SK-N-SH (cell line): ENCODE measurements around the gene C10orf67. TPM values are rescaled to one million over a fixed set of nuclear protein-coding genes. Genes with fewer than 3 reads are reported as not detected.

ENCODE experiments used
- CTCF ChIA-PET: fragments of 300-600, 350-600 bp; formaldehyde crosslinking; extraction: SDS; loops from one replicate; lab custom pipeline; 2021; lab: Yijun Ruan, JAX
- POLR2A ChIA-PET: fragments of 350-600 bp; sonication (Branson Sonifier 250); formaldehyde crosslinking; extraction: SDS; loops from one replicate; lab custom pipeline; 2020; ENCODE audit warnings: antibody characterized with exemption, inconsistent platforms; lab: Yijun Ruan, JAX
- DNase-seq: peaks from one replicate; pipeline ENCODE4 v3.0.0; 2012
- H2AFZ ChIP-seq: fragments of 200-600 bp; sonication (generic); 2 replicates; pipeline ENCODE4 v1.8.1; 2016; ENCODE audit warnings: antibody characterized with exemption, mild to moderate bottlenecking, low read depth
- H3F3A ChIP-seq: fragments of 200-600 bp; sonication (generic); replicated peaks from 2 replicates; pipeline ENCODE3; 2016; ENCODE audit warnings: antibody characterized with exemption, mild to moderate bottlenecking; ENCODE audit not compliant: insufficient read depth
- H3K27ac ChIP-seq, 2 experiments: fragments of 200-500 bp in 1 of 2; fragments of 200-600 bp in 1 of 2; sonication (Bioruptor generic) in 1 of 2; sonication (generic), shearing (Covaris generic) in 1 of 2; 2 replicates each; pipeline versions ENCODE4 v1.5.1 to v1.6.1; 2014 to 2016; ENCODE audit warnings: low read depth in 2 of 2, inconsistent platforms in 1 of 2, low read length in 1 of 2, mild to moderate bottlenecking in 1 of 2, mixed read lengths in 1 of 2
- H3K27me3 ChIP-seq: fragments of 200-600 bp; sonication (generic), shearing (Covaris generic); 2 replicates; pipeline ENCODE4 v1.6.1; 2016; ENCODE audit warnings: mixed run types; ENCODE audit not compliant: insufficient read depth
- H3K36me3 ChIP-seq, 2 experiments: fragments of 200-500 bp in 1 of 2; fragments of 200-600 bp in 1 of 2; sonication (Bioruptor generic) in 1 of 2; sonication (generic) in 1 of 2; replicated peaks in 1 of 2; 2 replicates each; pipeline versions ENCODE3 to v1.5.1; 2014 to 2016; ENCODE audit warnings: low read length in 1 of 2, mild to moderate bottlenecking in 1 of 2; ENCODE audit not compliant: insufficient read depth in 2 of 2, control insufficient read depth in 1 of 2
- H3K4me1 ChIP-seq, 2 experiments: fragments of 200-500 bp in 1 of 2; fragments of 200-600 bp in 1 of 2; sonication (Bioruptor generic) in 1 of 2; sonication (generic), shearing (Covaris generic) in 1 of 2; 2 replicates each; pipeline versions ENCODE4 v1.5.1 to v1.6.1; 2014 to 2016; ENCODE audit warnings: low read depth in 1 of 2, low read length in 1 of 2, mixed run types in 1 of 2; ENCODE audit not compliant: insufficient read depth in 2 of 2, control insufficient read depth in 1 of 2
- H3K4me2 ChIP-seq: fragments of 200-600 bp; sonication (generic), shearing (Covaris generic); 2 replicates; pipeline ENCODE4 v1.6.1; 2017; ENCODE audit warnings: mixed run types
- H3K4me3 ChIP-seq, 2 experiments: fragments of 200-500 bp in 1 of 2; fragments of 200-600 bp in 1 of 2; sonication (Bioruptor generic) in 1 of 2; sonication (generic), shearing (Covaris generic) in 1 of 2; 2 replicates each; pipeline versions ENCODE4 v1.5.1 to v1.8.1; 2014 to 2016; ENCODE audit warnings: low read depth in 2 of 2, inconsistent platforms in 1 of 2, low read length in 1 of 2, mild to moderate bottlenecking in 1 of 2, mixed read lengths in 1 of 2, moderate library complexity in 1 of 2
- H3K79me2 ChIP-seq: fragments of 200-600 bp; sonication (generic); 2 replicates; pipeline ENCODE4 v1.8.1; 2017; ENCODE audit warnings: mild to moderate bottlenecking; ENCODE audit not compliant: insufficient read depth
- H3K9ac ChIP-seq: fragments of 200-600 bp; sonication (generic); 2 replicates; pipeline ENCODE4 v1.6.1; 2017; ENCODE audit warnings: mixed run types
- H3K9me2 ChIP-seq: fragments of 200-600 bp; sonication (generic); 2 replicates; pipeline ENCODE4 v1.6.1; 2017; ENCODE audit warnings: mixed run types
- H3K9me3 ChIP-seq: fragments of 200-600 bp; sonication (generic); 2 replicates; pipeline ENCODE4 v1.6.1; 2017; ENCODE audit warnings: mixed run types, mild to moderate bottlenecking, moderate library complexity
- H4K20me1 ChIP-seq: fragments of 200-600 bp; sonication (generic); 2 replicates; pipeline ENCODE4 v1.6.1; 2017; ENCODE audit warnings: mild to moderate bottlenecking, mixed run types; ENCODE audit not compliant: insufficient read depth
- ELF1 ChIP-seq: IDR thresholded peaks from 2 replicates; pipeline ENCODE4 v1.4.0; 2012
- FOSL2 ChIP-seq: IDR thresholded peaks from 2 replicates; pipeline ENCODE4 v1.4.0; 2012; ENCODE audit warnings: low read depth, mild to moderate bottlenecking, moderate library complexity, borderline replicate concordance
- FOXM1 ChIP-seq: IDR thresholded peaks from 2 replicates; pipeline ENCODE4 v1.4.0; 2012; ENCODE audit warnings: low read depth, mild to moderate bottlenecking
- GATA2 ChIP-seq: sonication (generic); formaldehyde crosslinking; IDR thresholded peaks from 2 replicates; pipeline ENCODE4 v1.5.0; 2020; ENCODE audit warnings: mild to moderate bottlenecking, missing genetic modification reagents
- JUND ChIP-seq: IDR thresholded peaks from 2 replicates; pipeline ENCODE4 v1.4.0; 2012
- MAX ChIP-seq: IDR thresholded peaks from 2 replicates; pipeline ENCODE4 v1.4.0; 2012; ENCODE audit warnings: low read depth
- MEF2A ChIP-seq: IDR thresholded peaks from 2 replicates; pipeline ENCODE4 v1.4.0; 2012; ENCODE audit warnings: low read depth, borderline replicate concordance
- MXI1 ChIP-seq: IDR thresholded peaks from 2 replicates; pipeline ENCODE4 v1.6.1; 2012; ENCODE audit warnings: mild to moderate bottlenecking, low read depth, low read length, improper control_type of control experiment
- NFIC ChIP-seq: IDR thresholded peaks from 2 replicates; pipeline ENCODE4 v1.4.0; 2012; ENCODE audit warnings: borderline replicate concordance
- NRF1 ChIP-seq: IDR thresholded peaks from 2 replicates; pipeline ENCODE4 v1.6.1; 2012; ENCODE audit warnings: low read depth, mild to moderate bottlenecking, low read length
- POLR2AphosphoS5 ChIP-seq: IDR thresholded peaks from 2 replicates; pipeline ENCODE4 v1.6.1; 2012; ENCODE audit warnings: low read depth, low read length
- RFX5 ChIP-seq: IDR thresholded peaks from 2 replicates; pipeline ENCODE4 v1.6.1; 2012; ENCODE audit warnings: mild to moderate bottlenecking, improper control_type of control experiment, low read length
- SIN3A ChIP-seq: IDR thresholded peaks from 2 replicates; pipeline ENCODE4 v1.6.1; 2012; ENCODE audit warnings: low read depth, mild to moderate bottlenecking, low read length, moderate library complexity, borderline replicate concordance
- SMC3 ChIP-seq: IDR thresholded peaks from 2 replicates; pipeline ENCODE4 v1.6.1; 2012; ENCODE audit warnings: low read depth, low read length, improper control_type of control experiment
- TEAD4 ChIP-seq: IDR thresholded peaks from 2 replicates; pipeline ENCODE4 v1.4.0; 2012; ENCODE audit warnings: mild to moderate bottlenecking, borderline replicate concordance; ENCODE audit not compliant: insufficient read depth
- ZBTB33 ChIP-seq: IDR thresholded peaks from 2 replicates; pipeline ENCODE4 v1.4.0; 2012; ENCODE audit warnings: low read depth, borderline replicate concordance
- WGBS: methylation state at CpG from one replicate; pipeline ENCODE4 v1.1.6; 2017; ENCODE audit warnings: low lambda C conversion rate; 5-methylcytosine and 5-hydroxymethylcytosine counted together
- polyA plus RNA-seq, 3 experiments: library from polyadenylated mRNA; depleted of rRNA; stranded (reverse); fragments of >200 nt; gene quantifications; 2 replicates each; pipeline ENCODE4 v1.2.3, GENCODE V29; 2012
- TF ChIP-seq, protein P1 (sequence below): IDR thresholded peaks from 2 replicates; pipeline ENCODE4; 2012
- TF ChIP-seq, protein P2 (sequence below): fragments of 200-600 bp; sonication (generic); IDR thresholded peaks from 2 replicates; pipeline ENCODE4 v1.6.1; 2017; ENCODE audit warnings: antibody characterized with exemption, mild to moderate bottlenecking, moderate library complexity

C10orf67 gene
- polyA plus RNA-seq, 1 of the 3 experiments (the other 2 are of a cell fraction) = 0.97 TPM

- H3K79me2 ChIP-seq = no peaks in the 10 kb centered on the region
- POLR2A ChIA-PET = no interaction called here
Observed at GRCh38 chr10:23317416-23317815, 27.2 kb downstream of the C10orf67 start.

More at GRCh38 chr10:23317416-23317815, 27.2 kb downstream of the C10orf67 start:
- Histone ChIP-seq H3K4me1 (peaks cover 2 to 6% of the 10 kb centered on the region in 2 experiments; a peak in 2 of 4 replicates), H3K36me3 (no peaks in the 10 kb centered on the region), H3K9me2 (no peaks in the 10 kb centered on the region), H3K27ac (no peak overlapping the region), H3F3A (no peaks in the 10 kb centered on the region), H3K9me3 (no peaks in the 10 kb centered on the region; the same call in 1 of the 2 replicates), H4K20me1 (no peaks in the 10 kb centered on the region), H3K4me2 (no peak overlapping the region), H3K4me3 (no peak overlapping the region), H3K27me3 (no peaks in the 10 kb centered on the region), H3K9ac (no peak overlapping the region), H2AFZ (no peak overlapping the region)
- CTCF ChIA-PET = interaction anchor here (0.7 to 13.5 kb wide), 4 partner anchors 23 to 881 kb away, joined by 3 to 183 read pairs (median 3); no protein-coding TSS in a partner anchor
- TF ChIP-seq MXI1 = no peak
- no peak for TF ChIP-seq SIN3A
- TF ChIP-seq, protein P1, sequence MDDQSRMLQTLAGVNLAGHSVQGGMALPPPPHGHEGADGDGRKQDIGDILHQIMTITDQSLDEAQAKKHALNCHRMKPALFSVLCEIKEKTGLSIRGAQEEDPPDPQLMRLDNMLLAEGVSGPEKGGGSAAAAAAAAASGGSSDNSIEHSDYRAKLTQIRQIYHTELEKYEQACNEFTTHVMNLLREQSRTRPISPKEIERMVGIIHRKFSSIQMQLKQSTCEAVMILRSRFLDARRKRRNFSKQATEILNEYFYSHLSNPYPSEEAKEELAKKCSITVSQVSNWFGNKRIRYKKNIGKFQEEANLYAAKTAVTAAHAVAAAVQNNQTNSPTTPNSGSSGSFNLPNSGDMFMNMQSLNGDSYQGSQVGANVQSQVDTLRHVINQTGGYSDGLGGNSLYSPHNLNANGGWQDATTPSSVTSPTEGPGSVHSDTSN = no peak
- no peak for TF ChIP-seq NFIC
- no peak for TF ChIP-seq FOXM1
- no peak for TF ChIP-seq JUND
- TF ChIP-seq NRF1 = no peak
- no peak for TF ChIP-seq RFX5
- TF ChIP-seq, protein P2, sequence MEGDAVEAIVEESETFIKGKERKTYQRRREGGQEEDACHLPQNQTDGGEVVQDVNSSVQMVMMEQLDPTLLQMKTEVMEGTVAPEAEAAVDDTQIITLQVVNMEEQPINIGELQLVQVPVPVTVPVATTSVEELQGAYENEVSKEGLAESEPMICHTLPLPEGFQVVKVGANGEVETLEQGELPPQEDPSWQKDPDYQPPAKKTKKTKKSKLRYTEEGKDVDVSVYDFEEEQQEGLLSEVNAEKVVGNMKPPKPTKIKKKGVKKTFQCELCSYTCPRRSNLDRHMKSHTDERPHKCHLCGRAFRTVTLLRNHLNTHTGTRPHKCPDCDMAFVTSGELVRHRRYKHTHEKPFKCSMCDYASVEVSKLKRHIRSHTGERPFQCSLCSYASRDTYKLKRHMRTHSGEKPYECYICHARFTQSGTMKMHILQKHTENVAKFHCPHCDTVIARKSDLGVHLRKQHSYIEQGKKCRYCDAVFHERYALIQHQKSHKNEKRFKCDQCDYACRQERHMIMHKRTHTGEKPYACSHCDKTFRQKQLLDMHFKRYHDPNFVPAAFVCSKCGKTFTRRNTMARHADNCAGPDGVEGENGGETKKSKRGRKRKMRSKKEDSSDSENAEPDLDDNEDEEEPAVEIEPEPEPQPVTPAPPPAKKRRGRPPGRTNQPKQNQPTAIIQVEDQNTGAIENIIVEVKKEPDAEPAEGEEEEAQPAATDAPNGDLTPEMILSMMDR = no peak
- no peak for TF ChIP-seq FOSL2
- no peak for TF ChIP-seq GATA2 (CRISPR knock-in tag)
- no peak for TF ChIP-seq ELF1
- no peak for TF ChIP-seq MEF2A
- no peak for TF ChIP-seq MAX
- no peak for TF ChIP-seq TEAD4
- no peak for TF ChIP-seq POLR2AphosphoS5
- no peak for TF ChIP-seq ZBTB33
- TF ChIP-seq SMC3 = no peak
- WGBS = 77% methylated on average over 2 of the region's 3 CpGs
- DNase-seq = no peak
